ENCODE measurements around the gene ZMIZ1.

Gene ZMIZ1

GRCh38 chr10:79142522-79143309 is 74.0 kb downstream of the ZMIZ1 start:
- DNase-seq = no peak

DNA sequence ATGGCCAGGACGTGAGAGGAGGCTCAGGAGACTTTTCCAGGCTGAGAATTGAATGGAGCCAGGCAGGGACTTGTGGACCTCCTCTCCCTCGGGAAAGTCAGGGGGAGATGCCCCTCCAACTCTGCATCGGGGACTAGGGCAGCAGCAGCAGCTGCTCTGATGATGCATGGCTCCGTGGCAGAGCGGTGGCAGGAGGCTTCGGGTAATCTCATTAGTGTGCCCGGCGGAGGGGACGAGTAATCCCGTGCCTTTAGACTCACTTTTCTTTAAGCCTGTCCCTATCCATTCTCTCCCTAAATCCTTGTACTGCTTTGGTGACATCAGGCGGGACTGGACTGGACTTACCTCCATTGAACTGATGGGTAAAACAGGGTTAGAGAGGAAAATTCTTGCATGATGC is 75.1 kb downstream of the ZMIZ1 start:
- no peak for DNase-seq

GRCh38 chr10:79144351-79145173 is 75.8 kb downstream of the ZMIZ1 start:
- DNase-seq = no peak

GRCh38 chr10:79145174-79145483 is 76.4 kb downstream of the ZMIZ1 start:
- DNase-seq = no peak

DNA sequence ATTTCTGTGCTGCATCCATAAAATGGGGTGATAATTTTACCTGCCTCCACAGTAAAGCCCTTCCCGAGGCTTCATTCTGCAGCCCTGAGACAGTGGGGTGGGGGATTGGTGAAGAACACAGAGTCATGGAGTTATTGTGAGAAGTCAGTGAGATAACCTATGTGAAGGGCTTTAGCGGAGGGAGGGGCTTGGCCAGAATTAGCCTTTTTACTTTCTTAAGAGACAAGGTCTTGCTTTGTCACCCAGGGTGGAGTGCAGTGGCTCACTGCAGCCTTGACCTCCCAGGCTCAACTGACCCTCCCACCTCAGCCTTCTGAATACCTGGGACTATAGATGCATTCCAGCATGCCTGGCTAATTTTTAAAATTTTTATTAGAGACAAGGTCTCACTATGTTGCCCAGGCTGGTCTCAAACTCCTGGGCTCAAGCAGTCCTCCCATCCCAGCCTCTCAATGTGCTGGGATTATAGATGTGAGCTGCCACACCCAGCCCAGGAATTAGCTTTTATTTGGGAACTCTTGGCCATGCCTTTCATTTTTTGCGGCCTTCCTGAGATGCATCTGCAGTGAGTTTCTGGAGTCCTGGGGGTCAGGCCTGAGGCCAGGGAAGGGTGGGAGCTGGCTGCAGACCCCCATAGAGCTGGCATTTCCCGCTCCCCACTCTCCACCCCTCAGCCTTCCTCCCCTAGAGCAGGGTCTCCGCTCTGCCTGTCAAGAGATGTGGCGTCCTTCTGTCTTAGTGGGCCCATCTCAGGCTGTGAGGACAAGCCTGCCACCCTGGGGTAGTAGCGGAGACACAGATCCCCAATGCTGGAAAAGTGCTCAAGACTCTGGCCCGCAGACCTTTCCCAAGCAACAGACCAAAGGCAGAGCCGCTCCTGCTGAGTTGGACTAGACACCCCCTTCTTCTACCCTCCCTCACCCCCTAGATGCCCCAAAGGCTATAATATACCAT is 77.0 kb downstream of the ZMIZ1 start:
- DNase-seq = no peak

DNA sequence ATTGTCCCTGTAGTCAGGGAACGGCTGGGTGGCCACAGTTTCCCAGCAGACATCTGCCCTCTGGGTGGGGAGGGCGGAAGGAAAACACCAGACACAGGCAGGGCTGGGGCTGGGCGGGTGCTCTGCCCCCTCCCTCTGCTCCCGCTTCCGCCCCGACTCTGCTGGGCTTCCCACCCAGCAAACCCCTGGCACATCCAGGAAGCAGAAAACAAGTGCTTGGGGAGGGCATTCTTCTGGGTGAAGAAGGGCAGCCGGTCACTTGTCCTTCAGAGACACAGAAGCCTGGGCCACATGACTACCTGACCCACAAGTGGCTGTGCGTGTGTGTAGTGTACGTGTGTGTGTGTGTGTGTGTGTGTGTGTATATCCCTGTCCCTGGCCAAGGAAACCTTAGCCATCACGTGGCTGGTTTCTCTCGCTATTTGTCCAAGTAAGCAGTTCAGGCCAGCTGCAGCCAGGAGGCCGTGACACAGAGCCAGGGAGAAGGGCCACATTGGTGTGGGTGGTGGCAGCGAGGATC is 77.9 kb downstream of the ZMIZ1 start:
- DNase-seq = no peak

- no peak for DNase-seq
Measured at GRCh38 chr10:79147306-79147705, 78.5 kb downstream of the ZMIZ1 start.

DNA sequence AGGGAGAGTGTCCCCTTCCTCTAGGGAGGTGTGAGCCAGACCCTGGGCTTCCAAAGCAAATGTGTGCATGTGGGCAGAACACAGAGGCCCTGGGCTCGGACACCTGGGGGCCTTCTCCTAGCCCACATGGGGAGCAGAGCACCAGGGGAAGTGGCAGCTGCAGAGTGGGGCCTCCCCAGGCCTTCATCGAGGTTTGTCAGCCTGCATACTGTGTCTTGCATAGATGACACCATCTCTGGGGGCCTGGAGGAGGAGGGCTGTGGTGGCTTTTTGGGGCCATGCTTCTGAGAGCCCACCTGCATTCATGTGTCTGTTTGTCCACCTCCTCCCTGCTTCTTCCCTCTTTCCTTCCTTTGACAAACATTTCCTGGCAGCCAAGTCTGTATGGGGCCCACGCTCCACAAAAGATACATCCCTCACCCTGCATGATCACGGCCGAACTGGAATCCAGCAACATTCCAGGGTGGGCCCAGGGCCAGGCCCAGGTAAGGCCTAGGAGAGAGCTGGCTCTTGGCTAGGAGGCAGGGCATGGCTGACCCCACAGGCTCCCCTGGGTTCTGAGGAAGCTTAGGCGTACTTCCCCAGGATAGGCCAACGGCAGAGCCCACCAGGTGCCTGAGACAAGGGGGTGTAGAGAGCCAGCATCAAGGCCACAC is 79.2 kb downstream of the ZMIZ1 start:
- no peak for DNase-seq

DNA sequence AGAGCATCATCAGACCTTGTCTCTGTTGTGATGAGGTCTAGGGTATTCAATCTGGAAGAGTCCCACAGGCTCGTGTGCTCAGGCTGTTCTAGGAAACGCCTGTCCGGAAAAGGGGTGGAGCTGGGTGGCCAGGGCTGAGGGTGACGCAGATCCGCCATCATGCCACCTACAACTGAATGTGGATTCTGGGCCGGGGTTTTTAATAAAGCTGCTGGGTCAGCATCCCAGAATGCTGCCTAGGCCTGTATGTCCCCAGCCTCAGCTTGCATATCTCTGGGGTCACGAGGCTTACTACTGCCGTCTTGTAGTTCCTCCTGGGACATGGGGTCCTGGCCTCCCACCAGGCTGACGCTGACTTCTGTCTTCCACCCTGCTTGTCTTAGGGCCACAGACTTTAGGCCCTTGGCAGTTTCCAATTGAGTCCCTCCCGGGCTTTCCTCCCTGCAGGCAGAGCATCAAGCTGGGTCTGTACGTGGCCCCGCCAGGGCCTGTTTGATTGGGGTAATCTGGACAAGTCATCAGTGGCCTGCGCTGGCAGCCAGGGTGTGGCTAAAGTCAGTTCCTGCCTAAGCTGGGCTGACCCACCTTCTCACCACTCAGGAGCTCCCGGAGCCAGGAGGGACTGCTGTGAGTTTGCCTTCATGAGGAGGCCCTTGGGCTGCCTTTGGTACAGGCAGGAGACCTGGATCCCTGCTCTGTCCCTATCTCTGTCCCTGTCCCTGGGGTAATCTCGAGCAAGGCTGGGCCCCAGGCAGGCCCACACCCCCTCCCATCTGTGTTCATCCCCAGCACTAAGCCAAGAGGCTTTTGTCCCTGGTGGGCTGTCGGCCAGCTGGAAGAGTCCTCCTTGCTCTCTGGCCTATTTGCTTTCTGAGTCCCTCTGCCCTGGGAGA is 79.9 kb downstream of the ZMIZ1 start:
- no peak for DNase-seq

DNA sequence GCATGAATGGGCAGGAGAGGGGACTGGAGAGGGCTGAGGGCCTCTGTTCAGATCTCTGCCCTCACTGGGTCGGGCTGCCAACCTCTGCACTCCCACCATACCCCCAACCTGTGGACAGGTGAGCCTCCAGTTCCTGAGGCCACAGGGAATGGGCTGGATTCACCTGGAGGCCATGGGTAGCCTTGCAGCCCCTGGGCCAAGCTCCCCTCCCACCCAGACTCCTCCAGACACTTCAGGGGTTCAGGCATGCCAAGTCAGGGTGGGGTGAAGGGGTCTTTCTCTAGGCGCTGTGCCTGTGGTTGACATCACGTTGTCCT is 80.5 kb downstream of the ZMIZ1 start:
- no peak for DNase-seq

GRCh38 chr10:79149662-79150443 is 81.1 kb downstream of the ZMIZ1 start:
- DNase-seq = peak; percentile 87

DNA sequence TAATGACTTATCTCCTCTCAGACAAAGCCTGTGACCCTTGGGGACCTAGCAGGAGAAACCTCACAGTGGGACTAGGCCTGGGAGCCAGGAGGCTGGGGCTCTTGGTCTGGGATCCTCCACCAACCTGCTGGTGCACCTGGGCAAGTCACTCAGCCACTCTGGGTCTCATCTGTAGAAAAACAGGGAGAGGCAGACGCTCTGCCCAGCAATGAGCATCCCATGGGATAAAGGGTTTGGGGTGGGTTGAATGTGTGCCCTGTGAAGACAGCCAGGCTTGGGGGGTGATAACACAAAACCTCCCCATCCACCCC is 81.6 kb downstream of the ZMIZ1 start:
- DNase-seq = no peak

GRCh38 chr10:79152423-79152817 is 83.7 kb downstream of the ZMIZ1 start:
- DNase-seq = no peak

DNA sequence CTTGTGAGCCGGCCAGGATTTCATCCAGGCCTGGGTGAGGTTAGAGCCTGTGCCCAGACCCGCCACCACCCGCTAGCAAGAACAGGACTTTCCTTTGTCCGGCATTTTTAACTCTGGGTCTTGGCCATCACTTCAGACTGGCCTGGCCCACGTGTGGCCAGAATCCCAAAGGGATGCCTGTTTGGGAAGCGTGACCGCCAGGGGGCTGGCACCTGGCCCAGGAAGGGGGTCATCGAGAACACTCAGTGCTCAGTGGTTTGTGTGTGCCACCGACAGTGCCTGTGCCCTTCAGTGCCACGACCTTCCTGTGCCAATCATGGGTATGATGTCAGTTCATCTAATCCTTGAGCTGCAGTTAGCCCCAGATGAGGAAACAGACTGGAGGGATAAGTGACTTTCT is 85.0 kb downstream of the ZMIZ1 start:
- no peak for DNase-seq

DNA sequence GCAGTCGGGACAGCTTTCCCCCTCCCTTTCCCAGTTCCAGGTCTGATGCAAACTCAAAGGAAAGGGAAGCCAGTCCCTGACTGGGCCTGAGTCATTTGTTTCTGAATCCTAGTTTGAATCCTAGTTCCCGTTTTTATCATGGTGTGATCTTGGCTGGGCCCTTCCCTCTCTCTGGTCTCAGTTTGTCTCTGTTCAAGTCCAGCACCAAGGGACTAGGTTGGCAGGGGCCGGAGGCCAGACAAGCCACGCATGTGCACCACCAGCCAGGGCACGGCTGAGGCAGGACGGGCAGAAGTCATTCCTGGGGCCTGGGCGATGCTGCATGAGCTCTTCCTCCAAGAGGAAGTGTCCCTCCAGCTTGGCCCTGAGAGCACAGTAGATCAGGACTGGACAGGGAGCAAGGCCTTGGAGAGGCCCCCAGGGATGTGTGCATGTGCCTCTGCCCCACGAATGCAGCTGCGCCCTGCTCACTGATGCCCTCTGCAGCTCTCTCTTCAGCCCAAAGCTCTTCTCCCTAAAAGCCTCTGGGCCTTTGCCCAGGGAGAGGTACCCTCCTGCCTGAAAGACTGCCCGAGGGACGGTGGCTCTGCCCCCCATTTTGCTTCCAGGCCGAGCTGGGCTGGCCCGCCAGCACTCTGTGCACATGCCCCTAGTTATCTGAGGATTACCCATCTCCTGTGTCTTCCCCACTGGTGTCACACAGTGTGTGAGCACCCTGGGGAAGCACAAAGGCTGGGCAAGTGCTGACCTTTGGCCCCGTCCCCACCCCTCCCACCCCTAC is 86.7 kb downstream of the ZMIZ1 start:
- no peak for DNase-seq

DNA sequence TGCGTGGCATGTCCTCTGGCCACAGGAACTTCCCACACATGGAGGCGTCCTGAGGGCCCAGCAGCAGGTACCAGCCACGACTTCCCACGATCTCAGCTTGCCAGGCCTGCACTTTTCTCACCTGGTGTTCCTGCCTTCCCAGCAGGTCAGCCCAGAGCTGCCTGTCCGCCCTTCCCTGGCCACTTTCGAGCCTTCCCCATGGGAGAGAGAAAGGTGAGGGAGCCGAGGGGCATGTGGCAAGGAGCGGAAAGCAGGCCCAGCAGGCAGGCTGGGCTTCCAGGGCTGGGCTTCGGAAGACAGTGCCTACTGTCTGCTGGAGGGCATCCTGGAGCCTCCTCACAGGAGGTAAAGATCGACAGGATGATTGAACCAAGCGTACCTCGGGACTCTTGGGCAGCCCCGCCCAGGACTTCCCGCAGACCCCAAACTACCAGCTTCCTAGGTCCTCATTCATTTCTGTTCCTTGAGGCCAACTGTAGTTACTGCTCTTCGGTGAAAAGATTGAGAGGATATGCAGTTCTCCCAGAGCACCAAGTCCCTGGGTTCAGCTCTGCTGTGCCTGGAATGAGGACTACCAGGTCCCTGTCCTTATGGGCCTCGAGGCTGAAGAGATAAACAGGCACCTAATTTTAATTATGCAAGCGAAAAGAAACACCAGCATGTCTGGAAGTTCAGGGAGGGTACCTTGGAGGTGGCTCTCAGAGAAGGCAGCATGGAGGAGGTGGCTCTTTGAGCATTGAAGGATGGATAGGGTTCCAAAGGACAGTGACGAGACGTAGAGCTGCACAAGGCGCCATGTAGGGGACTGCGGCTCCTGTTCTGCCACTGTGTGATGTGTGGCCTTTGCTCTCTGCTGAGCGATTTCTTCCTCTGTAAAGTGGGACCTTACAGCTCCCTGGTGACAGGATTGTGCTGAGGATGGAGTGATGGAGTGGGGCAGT is 87.8 kb downstream of the ZMIZ1 start:
- no peak for DNase-seq

- DNase-seq = no peak
Measured at GRCh38 chr10:79158004-79158340, 89.2 kb downstream of the ZMIZ1 start.

DNA sequence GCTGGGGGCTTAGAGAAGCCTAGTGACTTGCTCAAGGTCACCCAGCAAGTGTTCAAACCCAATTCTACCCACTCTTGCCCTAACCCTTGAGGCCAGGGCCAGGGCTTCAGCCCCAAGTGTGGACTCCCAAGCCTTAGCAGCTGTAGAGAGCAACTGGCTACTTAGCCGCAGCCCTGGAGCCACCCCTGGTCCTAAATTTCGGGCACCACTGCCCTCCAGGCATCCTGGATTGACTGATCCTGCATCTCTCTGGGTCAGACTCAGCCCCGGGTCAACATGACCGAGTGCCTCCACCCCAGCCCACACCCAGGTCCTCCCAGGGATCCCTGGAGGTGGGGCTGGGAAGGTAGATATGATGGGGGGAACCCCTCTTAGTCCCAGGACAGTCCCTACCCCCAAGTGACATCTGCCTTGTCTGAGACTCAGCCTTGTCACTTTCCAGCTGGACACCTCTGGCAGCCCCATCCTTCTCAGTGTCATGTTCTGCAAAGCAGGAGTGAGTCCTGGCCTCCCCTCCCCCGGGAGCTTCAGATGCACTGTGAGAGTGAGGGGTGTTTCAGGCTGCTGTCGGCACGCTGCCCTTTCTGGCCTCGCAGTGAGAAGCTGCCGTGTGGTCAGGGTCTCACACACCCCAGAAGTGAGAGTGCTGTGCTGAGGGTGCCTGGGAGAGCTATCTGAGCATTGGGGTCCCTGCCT is 89.8 kb downstream of the ZMIZ1 start:
- no peak for DNase-seq
